Measurements from ENCODE around the gene ZBTB7A.

The ZBTB7A gene

DNA sequence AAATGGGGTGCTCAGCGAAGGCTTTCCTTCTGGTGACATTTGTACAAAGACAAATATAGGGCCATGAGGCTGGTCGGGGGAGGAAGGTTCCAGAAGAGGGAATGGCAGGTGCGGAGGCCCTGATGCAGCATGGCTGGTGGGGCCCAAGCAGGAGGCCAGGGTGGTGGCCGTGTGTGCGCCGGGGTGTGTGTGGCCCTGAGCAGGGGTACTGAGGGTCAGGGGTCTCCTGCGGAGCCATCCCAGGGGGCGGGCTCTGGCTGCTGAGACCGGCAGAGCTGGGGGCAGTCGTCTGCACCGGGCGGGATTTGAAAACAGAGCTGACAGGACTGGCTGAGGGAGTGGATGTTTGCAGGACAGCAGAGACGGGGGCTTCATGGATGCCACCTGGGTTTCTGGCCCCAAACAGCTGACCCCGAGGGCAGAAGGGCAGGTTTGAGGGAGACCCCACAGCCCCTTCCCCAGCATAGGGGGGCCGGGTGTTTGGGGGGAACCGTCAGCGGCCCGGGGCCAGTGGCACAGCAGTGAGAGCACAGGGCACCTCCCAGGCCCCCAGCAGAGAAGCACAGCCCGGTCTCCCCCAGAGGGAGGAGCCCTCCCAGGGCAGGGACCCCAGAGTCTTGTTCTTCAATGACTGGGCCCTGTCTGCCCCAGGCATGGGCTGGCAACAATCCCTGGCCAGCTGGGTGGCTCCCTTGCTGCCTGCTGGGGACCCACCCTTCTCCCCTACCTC is 47.8 kb downstream of the ZBTB7A start:
- TF ChIP-seq, protein P1, sequence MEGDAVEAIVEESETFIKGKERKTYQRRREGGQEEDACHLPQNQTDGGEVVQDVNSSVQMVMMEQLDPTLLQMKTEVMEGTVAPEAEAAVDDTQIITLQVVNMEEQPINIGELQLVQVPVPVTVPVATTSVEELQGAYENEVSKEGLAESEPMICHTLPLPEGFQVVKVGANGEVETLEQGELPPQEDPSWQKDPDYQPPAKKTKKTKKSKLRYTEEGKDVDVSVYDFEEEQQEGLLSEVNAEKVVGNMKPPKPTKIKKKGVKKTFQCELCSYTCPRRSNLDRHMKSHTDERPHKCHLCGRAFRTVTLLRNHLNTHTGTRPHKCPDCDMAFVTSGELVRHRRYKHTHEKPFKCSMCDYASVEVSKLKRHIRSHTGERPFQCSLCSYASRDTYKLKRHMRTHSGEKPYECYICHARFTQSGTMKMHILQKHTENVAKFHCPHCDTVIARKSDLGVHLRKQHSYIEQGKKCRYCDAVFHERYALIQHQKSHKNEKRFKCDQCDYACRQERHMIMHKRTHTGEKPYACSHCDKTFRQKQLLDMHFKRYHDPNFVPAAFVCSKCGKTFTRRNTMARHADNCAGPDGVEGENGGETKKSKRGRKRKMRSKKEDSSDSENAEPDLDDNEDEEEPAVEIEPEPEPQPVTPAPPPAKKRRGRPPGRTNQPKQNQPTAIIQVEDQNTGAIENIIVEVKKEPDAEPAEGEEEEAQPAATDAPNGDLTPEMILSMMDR (conservative IDR thresholded peaks at IDR 0.05; ENCODE audit: low read depth, low read length) = no peak
- no peak overlapping the region for H2AFZ ChIP-seq (ENCODE audit: low read depth)
- no peak overlapping the region for H3K27ac ChIP-seq
- no peaks in the 10 kb centered on the region for H4K20me1 ChIP-seq (ENCODE audit: insufficient read depth)
- no peaks in the 10 kb centered on the region; the same call in 1 of the 2 replicates for H3K36me3 ChIP-seq (ENCODE audit: insufficient read depth)
- no peaks in the 10 kb centered on the region; the same call in 1 of the 2 replicates for H3K79me2 ChIP-seq (ENCODE audit: insufficient read depth, low read depth)
- no peaks in the 10 kb centered on the region for H3K4me1 ChIP-seq (ENCODE audit: low read depth, poor library complexity, severe bottlenecking)
- H3K27me3 ChIP-seq (ENCODE audit: insufficient read depth, low read depth) = no peaks in the 10 kb centered on the region
- no peak overlapping the region for H3K9ac ChIP-seq
- H3K4me2 ChIP-seq = no peak overlapping the region
- H3K4me3 ChIP-seq (IDR thresholded peaks at IDR 0.05; ENCODE audit: insufficient read depth, low read depth, low read length) = no peak overlapping the region

DNA sequence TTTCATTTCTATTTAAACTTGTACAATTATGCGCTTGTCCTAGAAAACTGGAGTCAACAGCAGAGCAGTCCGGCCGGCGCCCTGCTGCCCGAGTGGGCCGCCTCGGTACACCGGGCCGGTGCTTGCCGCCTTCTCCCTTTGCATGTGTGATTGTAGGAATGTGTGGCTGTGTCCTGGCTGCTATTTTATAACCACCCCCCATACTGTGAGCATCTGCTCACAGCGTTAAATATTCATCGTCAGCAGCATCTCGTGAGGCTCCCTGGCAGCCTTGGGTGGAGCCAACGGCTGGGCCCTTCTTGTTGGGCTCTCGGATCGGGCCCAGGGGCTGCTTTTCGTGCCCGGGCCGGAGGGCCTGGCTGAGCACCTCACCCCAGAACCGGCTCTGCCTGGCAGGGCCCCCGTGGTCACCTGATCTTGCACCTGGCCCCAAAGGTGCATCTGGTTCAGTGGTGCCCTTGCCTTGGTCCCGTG is 48.5 kb downstream of the ZBTB7A start:
- H3K9ac ChIP-seq = no peak overlapping the region
- H3K36me3 ChIP-seq (ENCODE audit: insufficient read depth) = no peaks in the 10 kb centered on the region; the same call in 1 of the 2 replicates
- no peak overlapping the region for H3K27ac ChIP-seq
- H4K20me1 ChIP-seq (ENCODE audit: insufficient read depth) = no peaks in the 10 kb centered on the region
- no peaks in the 10 kb centered on the region for H3K4me1 ChIP-seq (ENCODE audit: low read depth, poor library complexity, severe bottlenecking)
- no peaks in the 10 kb centered on the region; the same call in 1 of the 2 replicates for H3K79me2 ChIP-seq (ENCODE audit: insufficient read depth, low read depth)
- H3K4me2 ChIP-seq = no peak overlapping the region
- no peak overlapping the region for H3K4me3 ChIP-seq (IDR thresholded peaks at IDR 0.05; ENCODE audit: insufficient read depth, low read depth, low read length)
- TF ChIP-seq, protein P1 (conservative IDR thresholded peaks at IDR 0.05; ENCODE audit: low read depth, low read length) = no peak
- no peaks in the 10 kb centered on the region for H3K27me3 ChIP-seq (ENCODE audit: insufficient read depth, low read depth)
- H2AFZ ChIP-seq (ENCODE audit: low read depth) = no peak overlapping the region

DNA sequence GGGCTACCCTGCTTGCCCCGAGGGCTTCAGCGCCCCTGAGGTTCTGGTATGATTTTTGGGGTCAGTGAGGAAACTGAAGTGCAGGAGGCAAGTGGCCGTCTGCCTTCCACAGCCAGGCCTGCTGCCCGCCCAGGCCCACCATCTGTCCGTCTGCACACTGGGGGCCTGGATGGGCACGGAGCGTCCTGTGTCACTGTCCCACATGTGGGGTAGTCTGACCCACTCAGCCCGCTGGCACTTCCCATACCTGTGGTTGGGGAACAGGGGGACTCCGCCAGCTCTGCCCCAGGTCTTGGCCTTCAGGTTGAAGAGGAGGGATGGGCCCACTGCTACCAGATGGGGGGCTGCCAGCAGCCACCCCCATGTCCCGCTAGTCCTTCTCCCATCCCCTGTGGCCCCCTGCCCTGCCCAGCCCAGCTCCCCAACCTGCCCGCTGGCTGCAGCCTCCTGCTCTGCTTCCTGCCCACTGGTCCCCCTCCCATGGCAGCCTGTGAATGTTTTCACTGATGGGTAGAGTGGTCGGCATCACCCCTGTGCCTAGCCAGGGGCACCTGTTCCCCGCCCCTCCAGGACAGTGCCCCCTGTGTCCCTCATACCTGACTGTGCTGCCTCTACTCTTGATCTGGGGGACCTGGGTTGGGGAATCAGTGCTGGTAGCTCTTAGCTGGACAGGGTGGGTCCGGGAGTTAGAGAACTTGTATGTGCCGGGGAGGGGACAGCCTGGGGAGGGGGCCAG is 49.6 kb downstream of the ZBTB7A start:
- Histone ChIP-seq H3K79me2 (ENCODE audit: insufficient read depth, low read depth) (peaks cover 4% of the 10 kb centered on the region; the same call in 1 of the 2 replicates), H3K9ac (no peak overlapping the region), H3K4me3 (IDR thresholded peaks at IDR 0.05; ENCODE audit: insufficient read depth, low read depth, low read length) (no peak overlapping the region), H3K36me3 (ENCODE audit: insufficient read depth) (no peaks in the 10 kb centered on the region), H4K20me1 (ENCODE audit: insufficient read depth) (no peaks in the 10 kb centered on the region), H3K27ac (no peak overlapping the region), H3K27me3 (ENCODE audit: insufficient read depth, low read depth) (no peaks in the 10 kb centered on the region), H3K4me1 (ENCODE audit: low read depth, poor library complexity, severe bottlenecking) (no peaks in the 10 kb centered on the region), H3K4me2 (no peak overlapping the region), H2AFZ (ENCODE audit: low read depth) (no peak overlapping the region)
- TF ChIP-seq, protein P1 (conservative IDR thresholded peaks at IDR 0.05; ENCODE audit: low read depth, low read length) = no peak

DNA sequence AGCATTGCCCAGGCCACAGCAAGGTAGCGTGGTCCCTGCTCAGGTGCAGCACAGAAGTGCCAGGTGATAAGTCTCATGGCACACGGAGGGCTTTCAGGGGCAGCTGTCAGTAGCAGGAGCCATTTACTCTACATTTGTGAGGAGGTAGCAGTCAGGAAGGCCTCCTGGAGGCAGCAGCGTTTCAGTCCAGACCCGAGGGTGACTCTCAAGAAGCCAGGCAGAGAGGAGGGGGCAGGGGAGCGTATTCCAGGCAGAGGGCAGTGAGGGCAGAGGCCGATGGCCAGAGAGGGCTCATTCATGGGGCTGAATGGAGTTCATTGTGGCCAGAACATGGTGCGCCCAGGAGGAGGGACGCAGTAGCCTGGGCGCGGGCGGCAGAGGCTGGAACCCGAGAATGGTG is 50.2 kb downstream of the ZBTB7A start:
- no peaks in the 10 kb centered on the region for H4K20me1 ChIP-seq (ENCODE audit: insufficient read depth)
- H2AFZ ChIP-seq (ENCODE audit: low read depth) = no peak overlapping the region
- H3K36me3 ChIP-seq (ENCODE audit: insufficient read depth) = no peaks in the 10 kb centered on the region
- H3K9ac ChIP-seq = no peak overlapping the region
- TF ChIP-seq, protein P1 (conservative IDR thresholded peaks at IDR 0.05; ENCODE audit: low read depth, low read length) = no peak
- no peak overlapping the region for H3K4me2 ChIP-seq
- H3K27ac ChIP-seq = no peak overlapping the region
- no peaks in the 10 kb centered on the region for H3K27me3 ChIP-seq (ENCODE audit: insufficient read depth, low read depth)
- no peak overlapping the region for H3K4me3 ChIP-seq (IDR thresholded peaks at IDR 0.05; ENCODE audit: insufficient read depth, low read depth, low read length)
- H3K4me1 ChIP-seq (ENCODE audit: low read depth, poor library complexity, severe bottlenecking) = no peaks in the 10 kb centered on the region
- H3K79me2 ChIP-seq (ENCODE audit: insufficient read depth, low read depth) = peaks cover 4% of the 10 kb centered on the region; the same call in 1 of the 2 replicates

Measured in KMS-11 (cell line).